NCI-H446 (cell line): ENCODE results near the gene UGP2.
"Not testable (repeated sequence)": the region's sequence is repeated elsewhere in the genome, so short reads cannot be mapped to it uniquely, and the experiment has no call there.

Experiments
- DNase-seq, 2 experiments: peaks; one replicate each; lab custom pipeline; 2025; lab: John Stamatoyannopoulos, UW

Gene UGP2

GRCh38 chr2:63841254-63842022 lies at the start of gene UGP2:
UGP2 (plus strand) TSS chr2:63841896; CDS start chr2:63842186, 290 bp downstream.
- DNase-seq = peak; percentile 77 to 85

DNA sequence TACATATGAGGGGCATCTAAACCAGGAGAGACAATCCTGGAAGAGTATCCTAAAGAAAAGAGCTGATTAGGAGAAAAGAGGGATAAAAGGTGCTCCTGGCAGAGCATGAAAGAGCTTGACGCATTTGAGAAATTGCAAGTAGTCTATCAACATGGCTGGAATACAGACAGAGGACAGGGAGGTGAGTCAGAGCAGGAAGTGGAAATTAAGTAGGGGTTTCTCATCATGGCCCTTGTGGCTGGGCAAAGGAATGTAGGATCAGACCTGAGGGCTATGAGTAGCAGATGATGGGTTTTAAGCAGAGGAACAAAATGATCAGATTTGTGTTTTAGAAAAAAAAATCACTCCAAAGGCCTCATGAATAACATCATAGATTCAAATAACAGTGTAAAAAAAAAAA lies 49.2 kb upstream of the UGP2 start:
- DNase-seq = no peak

- DNase-seq = no peak
These were observed 45.3 kb upstream of the UGP2 start for GRCh38 chr2:63796366-63796765.

DNA sequence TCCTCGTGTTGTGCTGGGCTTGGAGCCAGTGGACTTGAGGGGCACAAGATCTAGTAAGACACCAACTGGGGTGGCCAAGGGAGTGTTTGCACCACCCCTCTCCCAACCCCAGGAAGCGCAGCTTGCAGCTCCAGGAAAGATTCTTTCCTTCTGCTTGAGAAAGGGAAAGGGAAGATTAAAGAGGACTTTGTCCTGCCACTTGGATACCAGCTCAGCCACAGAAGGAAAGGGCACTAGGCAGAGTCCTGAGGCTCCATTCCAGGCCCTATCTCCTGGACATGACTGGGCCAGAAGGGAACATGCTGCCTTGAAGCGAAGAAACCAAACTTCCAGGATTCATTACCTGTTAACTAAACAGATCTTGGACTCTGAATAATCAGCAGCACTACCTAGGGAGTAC lies 44.9 kb upstream of the UGP2 start:
- no peak for DNase-seq

GRCh38 chr2:63801455-63801854 lies 40.2 kb upstream of the UGP2 start:
- DNase-seq = no peak

DNA sequence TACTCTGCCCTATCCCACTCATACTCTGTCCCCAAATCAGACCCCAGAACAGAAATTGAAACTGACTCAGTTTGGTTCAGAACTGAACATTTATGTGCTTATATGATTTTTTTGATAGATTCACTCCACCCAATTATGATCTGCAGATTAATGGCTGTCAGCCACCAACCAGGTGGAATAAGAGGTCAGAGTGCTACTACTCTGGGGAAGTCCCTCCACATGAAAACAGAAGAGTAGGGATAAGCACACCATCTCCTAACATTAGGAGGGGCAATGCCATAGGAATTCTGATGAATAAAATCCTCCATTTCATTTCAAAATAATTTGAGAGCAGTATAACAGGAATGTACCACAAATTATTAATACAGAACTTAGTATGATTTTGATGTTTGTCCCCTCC lies 36.3 kb upstream of the UGP2 start:
- no peak for DNase-seq

GRCh38 chr2:63808036-63808435 lies 33.7 kb upstream of the UGP2 start:
- DNase-seq = not testable (repeated sequence)

- DNase-seq = not testable (repeated sequence)
These were observed 32.8 kb upstream of the UGP2 start for GRCh38 chr2:63808911-63809310.

GRCh38 chr2:63811063-63811462 lies 30.6 kb upstream of the UGP2 start:
- no peak for DNase-seq

DNA sequence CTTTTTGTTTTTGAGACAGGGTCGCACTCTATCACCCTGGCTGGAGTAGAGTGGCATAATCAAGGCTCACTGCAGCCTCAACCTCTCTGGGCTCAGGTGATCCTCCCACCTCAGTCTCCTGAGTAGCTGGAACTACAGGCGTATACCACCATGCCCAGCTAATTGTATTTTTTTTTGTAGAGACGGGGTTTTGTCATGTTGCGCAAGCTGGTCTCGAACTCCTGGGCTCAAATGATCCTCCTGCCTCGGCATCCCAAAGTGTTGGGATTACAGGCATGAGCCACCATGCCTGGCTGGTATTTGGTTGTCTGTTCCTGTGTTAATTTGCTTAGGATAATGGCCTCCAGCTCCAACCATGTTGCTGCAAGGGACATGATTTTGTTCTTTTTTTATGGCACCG lies 29.8 kb upstream of the UGP2 start:
- DNase-seq = not testable (repeated sequence)

- DNase-seq = no peak
These were observed 27.6 kb upstream of the UGP2 start for GRCh38 chr2:63814114-63814513.

DNA sequence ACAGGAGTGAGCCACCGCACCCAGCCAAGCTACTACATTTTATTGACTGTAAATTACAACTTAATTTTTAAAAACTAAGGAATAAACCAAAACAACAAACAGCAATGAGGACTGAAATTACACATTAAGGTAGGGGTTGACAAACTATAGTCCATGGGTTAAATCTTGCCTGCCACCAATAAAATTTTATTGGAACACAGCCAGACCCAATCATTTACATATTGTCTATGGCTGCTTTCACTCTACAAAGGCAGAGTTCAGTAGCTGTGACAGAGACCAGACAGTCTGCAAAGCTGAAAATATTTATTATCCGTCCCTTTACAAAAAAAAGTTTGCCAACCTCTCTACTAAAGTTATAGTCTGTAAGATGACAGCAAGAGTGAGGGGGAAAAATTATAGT lies 24.3 kb upstream of the UGP2 start:
- no peak for DNase-seq

DNA sequence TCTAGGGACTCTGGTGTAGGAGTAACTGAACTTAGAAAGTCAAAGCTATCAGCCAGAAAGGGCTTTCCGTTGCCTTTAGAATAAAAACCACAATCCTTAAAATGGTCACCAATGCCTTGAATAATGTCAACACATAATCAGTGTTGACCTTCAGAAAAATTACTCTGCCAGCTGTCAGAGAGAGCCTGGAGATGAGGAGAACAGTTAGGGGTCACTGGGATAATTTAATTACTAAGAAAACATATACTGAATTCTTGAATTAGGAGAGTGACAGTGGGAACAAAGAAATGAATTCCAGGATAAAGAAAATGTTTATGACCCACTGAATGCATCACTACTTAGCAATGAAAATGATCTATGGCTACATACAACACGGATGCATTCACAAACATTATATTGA lies 23.4 kb upstream of the UGP2 start:
- no peak for DNase-seq

DNA sequence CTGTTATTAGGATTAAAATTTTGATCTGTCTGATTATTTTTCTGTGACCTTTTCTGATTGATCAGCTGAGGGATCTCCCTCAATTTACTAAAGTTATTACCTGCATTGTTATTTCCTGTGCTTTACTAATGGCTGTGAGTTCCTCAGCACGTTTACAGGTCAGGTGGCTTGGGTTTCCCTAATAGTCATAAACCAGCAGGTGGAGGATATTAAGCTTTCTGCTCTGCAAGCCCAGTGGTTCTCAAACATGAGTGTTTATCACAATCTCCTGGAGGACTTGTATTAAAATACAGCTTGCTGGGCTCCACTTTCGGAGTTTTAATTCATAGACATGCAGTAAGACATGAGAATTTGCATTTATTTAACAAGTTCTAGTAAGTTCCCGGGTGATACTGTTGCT lies 22.4 kb upstream of the UGP2 start:
- DNase-seq = no peak

DNA sequence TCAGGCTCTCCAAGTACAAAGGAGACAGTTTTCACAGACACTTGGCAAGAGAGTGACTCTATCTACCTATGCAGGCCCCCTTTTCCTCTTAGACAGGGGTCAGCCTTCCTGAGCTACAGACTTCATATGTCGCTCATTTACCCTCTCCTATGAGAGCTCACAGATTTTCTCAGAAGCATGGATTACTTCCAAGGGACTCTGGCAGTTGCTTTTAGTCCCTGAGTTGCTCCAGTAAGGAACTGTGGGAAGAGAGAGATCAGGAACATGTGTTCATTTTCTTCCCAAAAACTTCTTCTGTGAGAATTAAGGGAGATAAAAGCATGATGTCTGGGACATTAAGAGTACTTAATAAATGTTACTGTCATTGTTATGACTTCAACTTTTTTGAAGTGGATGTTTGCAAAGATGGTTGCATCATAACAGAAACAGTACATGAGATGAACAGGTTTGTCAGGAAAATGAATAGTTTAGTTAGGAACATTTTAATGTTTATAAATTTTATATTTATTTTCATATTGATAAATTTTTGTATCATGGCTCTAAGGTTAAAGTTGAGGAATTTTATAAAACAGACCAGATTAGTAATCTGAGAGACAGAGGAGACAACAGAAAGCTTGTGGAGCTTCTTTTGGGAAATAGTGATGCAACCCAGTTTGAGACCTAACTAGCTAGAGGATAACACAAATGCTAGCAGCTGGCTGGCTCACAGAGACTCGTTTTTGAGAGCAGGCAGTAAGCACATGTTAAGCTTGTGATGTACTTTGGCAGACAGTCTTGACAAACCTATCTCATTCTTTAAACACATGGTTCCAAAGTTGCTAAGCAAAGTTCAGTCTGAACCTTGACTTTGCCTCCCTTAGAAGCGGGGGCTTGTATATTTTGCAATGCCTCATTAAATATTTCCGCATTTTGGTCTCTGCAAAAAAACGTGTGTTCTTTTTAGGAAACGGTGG lies 21.7 kb upstream of the UGP2 start:
- peak in 1 of 2 experiments; percentile 40 for DNase-seq

GRCh38 chr2:63820969-63821368 lies 20.7 kb upstream of the UGP2 start:
- DNase-seq = no peak

DNA sequence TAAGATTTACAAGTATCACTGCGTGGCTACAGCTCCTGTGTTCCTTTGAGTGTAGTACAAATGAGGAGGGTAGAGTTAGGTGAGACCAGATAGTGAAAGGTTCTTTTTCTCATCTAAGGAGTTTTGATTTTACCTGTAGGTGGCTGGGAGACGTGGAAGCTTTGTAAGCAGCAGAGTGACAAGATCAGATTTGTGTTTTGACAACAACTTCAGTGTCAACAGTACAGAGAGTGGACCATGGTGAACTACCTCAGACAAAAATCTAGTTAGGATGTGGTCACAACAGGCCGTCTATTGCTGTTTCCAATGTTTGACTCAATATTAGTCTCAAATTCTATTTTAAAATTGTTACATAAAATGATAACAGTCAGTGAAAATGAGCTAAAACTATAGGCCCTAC lies 20.3 kb upstream of the UGP2 start:
- DNase-seq = no peak

GRCh38 chr2:63822478-63822877 lies 19.2 kb upstream of the UGP2 start:
- no peak for DNase-seq

DNA sequence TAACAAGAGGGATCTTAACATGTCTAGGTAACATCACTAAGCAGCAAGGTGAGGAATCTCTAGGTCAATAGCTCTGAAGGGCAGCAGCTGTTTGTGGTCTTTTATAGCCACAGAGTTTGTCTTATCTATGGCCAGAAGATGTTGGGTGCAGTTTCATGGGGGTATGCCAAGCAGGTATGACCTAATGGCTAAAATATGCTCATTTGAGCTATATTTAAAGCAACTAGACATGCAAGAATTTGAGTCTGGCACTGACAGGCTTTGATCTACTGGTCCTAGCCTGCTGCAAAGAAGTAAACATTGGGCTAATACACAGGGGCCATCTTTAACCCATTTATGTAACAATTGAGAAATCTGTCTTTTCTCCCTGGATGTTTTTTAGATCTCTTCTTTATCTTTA lies 13.9 kb upstream of the UGP2 start:
- DNase-seq = peak in 1 of 2 experiments; percentile 58

- DNase-seq = no peak
These were observed 10.5 kb upstream of the UGP2 start for GRCh38 chr2:63831176-63831575.

GRCh38 chr2:63834401-63834800 lies 7.3 kb upstream of the UGP2 start:
- no peak for DNase-seq

- DNase-seq = peak in 1 of 2 experiments; percentile 13
These were observed 4.6 kb upstream of the UGP2 start for GRCh38 chr2:63837036-63837594.
